GM23338 (cell line): ENCODE results near the gene CHMP6. TPM values are rescaled to one million over a fixed set of nuclear protein-coding genes. Genes with fewer than 3 reads are reported as not detected.
A peak's percentile ranks its signal among the peaks of the same experiment; 100 is the strongest.

Experiments
- ATAC-seq: fragments of 200-7000 bp; cut with Tn5 transposase; 3 replicates; pipeline ENCODE4 v1.9.1; 2020
- DNase-seq: peaks from one replicate; pipeline ENCODE4 v3.0.0-alpha.2; 2015; ENCODE audit warnings: low spot score
- H2AFZ ChIP-seq: fragments of 200-600 bp; sonication (generic); 2 replicates; pipeline ENCODE4 v1.8.0; 2016; ENCODE audit warnings: antibody characterized with exemption, mild to moderate bottlenecking, moderate library complexity
- H3F3A ChIP-seq: fragments of 200-600 bp; sonication (generic); replicated peaks from 2 replicates; pipeline ENCODE4 v1.8.0; 2017; ENCODE audit warnings: antibody characterized with exemption, mixed run types, low read depth
- H3K27ac ChIP-seq: fragments of 200-600 bp; sonication (generic); 2 replicates; pipeline ENCODE4 v1.6.1; 2016; ENCODE audit warnings: low read depth
- H3K27me3 ChIP-seq: fragments of 200-600 bp; sonication (generic); 2 replicates; pipeline ENCODE4 v1.8.0; 2016; ENCODE audit warnings: mild to moderate bottlenecking, mixed run types, moderate library complexity; ENCODE audit not compliant: insufficient read depth
- H3K36me3 ChIP-seq: fragments of 200-600 bp; sonication (generic); 2 replicates; pipeline ENCODE4 v1.8.0; 2016; ENCODE audit warnings: mild to moderate bottlenecking; ENCODE audit not compliant: insufficient read depth
- H3K4me1 ChIP-seq: fragments of 200-600 bp; sonication (generic); 2 replicates; pipeline ENCODE4 v1.8.0; 2016; ENCODE audit warnings: mild to moderate bottlenecking, moderate library complexity; ENCODE audit not compliant: insufficient read depth
- H3K4me2 ChIP-seq: fragments of 200-600 bp; sonication (generic); 2 replicates; pipeline ENCODE4 v1.7.1; 2017; ENCODE audit warnings: mixed run types
- H3K4me3 ChIP-seq: fragments of 200-600 bp; sonication (generic); 2 replicates; pipeline ENCODE4 v1.6.1; 2016; ENCODE audit warnings: mixed run types
- H3K79me2 ChIP-seq: fragments of 200-600 bp; sonication (generic); replicated peaks from 2 replicates; pipeline ENCODE4 v1.8.0; 2017; ENCODE audit warnings: mild to moderate bottlenecking; ENCODE audit not compliant: insufficient read depth
- H3K9me2 ChIP-seq: fragments of 200-600 bp; sonication (generic); 2 replicates; pipeline ENCODE4 v1.8.0; 2017; ENCODE audit not compliant: insufficient read depth
- H4K20me1 ChIP-seq: fragments of 200-600 bp; sonication (generic); replicated peaks from 2 replicates; pipeline ENCODE4 v1.8.0; 2017; ENCODE audit warnings: mild to moderate bottlenecking; ENCODE audit not compliant: insufficient read depth
- H3K27ac Mint-ChIP-seq: 2 replicates; pipeline ENCODE4 v1.8.0; 2020; ENCODE audit warnings: inconsistent platforms, mild to moderate bottlenecking, moderate library complexity, mixed read lengths
- H3K27me3 Mint-ChIP-seq: 3 replicates; pipeline ENCODE4 v1.8.0; 2022; ENCODE audit warnings: low read depth, mild to moderate bottlenecking, moderate library complexity, mixed read lengths, inconsistent platforms; ENCODE audit not compliant: insufficient read depth, poor library complexity
- H3K36me3 Mint-ChIP-seq: 3 replicates; pipeline ENCODE4 v1.8.0; 2021; ENCODE audit warnings: low read depth, mild to moderate bottlenecking, inconsistent platforms, moderate library complexity, mixed read lengths
- H3K4me1 Mint-ChIP-seq: 3 replicates; pipeline ENCODE4 v1.8.0; 2020; ENCODE audit warnings: mild to moderate bottlenecking, inconsistent platforms, mixed read lengths
- H3K4me3 Mint-ChIP-seq: 3 replicates; pipeline ENCODE4 v1.8.0; 2021; ENCODE audit warnings: moderate library complexity, mild to moderate bottlenecking, inconsistent platforms, mixed read lengths
- H3K9me3 Mint-ChIP-seq: 3 replicates; pipeline ENCODE4 v1.8.0; 2020; ENCODE audit warnings: moderate library complexity, mild to moderate bottlenecking, inconsistent platforms, mixed read lengths
- EZH2phosphoT487 ChIP-seq: fragments of 200-600 bp; sonication (generic); IDR thresholded peaks from one replicate; pipeline ENCODE4 v1.8.1; 2018; ENCODE audit warnings: antibody characterized with exemption; ENCODE audit not compliant: unreplicated experiment
- JUNB ChIP-seq: IDR thresholded peaks from one replicate; pipeline ENCODE4 v1.6.1; 2016; ENCODE audit warnings: antibody characterized with exemption; ENCODE audit not compliant: unreplicated experiment
- STAT1 ChIP-seq: IDR thresholded peaks from one replicate; pipeline ENCODE4 v1.6.1; 2016; ENCODE audit warnings: antibody characterized with exemption; ENCODE audit not compliant: unreplicated experiment
- ZNF114 ChIP-seq: fragments of 250-450 bp; sonication (Bioruptor Pico); IDR thresholded peaks from 2 replicates; pipeline ENCODE4 v1.5.0; 2020; ENCODE audit warnings: mild to moderate bottlenecking, moderate library complexity
- polyA plus RNA-seq: library from polyadenylated mRNA; unstranded; fragments of >200 nt; fragmentation: Nextera tagmentation; extraction: Ambion mirVana; gene quantifications from 2 replicates; pipeline ENCODE4 v1.2.1, GENCODE V29; 2016
- total RNA-seq: library from RNA; depleted of rRNA; stranded (reverse); fragments of >200 nt; shearing (Covaris generic); gene quantifications from 2 replicates; pipeline ENCODE4 v1.2.3, GENCODE V29; 2014

The CHMP6 gene
- total and polyA plus RNA-seq, 2 experiments from 2014 or later, result 12.3 to 14.0 TPM

GRCh38 chr17:81018044-81018802, 26.6 kb downstream of the CHMP6 start:
- H2AFZ ChIP-seq, result peak overlapping the region; percentile 96
- ATAC-seq, result no peak; the same call in 1 of the 3 replicates

GRCh38 chr17:81019563-81020442, 28.2 kb downstream of the CHMP6 start:
- H3K4me3 ChIP-seq, result no peak overlapping the region
- Mint-ChIP-seq H3K4me3 (no peak overlapping the region), H3K9me3 (peaks cover 6% of the 10 kb centered on the region; the same call in 1 of the 3 replicates), H3K27ac (no peak overlapping the region), H3K36me3 (no peaks in the 10 kb centered on the region; the same call in 2 of the 3 replicates), H3K4me1 (peaks cover 10% of the 10 kb centered on the region), H3K27me3 (peaks cover 34% of the 10 kb centered on the region)
- peaks cover 19% of the 10 kb centered on the region for H3F3A ChIP-seq
- H3K4me2 ChIP-seq, result no peak overlapping the region
- H3K4me1 ChIP-seq, result peaks cover 3% of the 10 kb centered on the region; the same call in 1 of the 2 replicates
- no peaks in the 10 kb centered on the region for H3K36me3 ChIP-seq
- H4K20me1 ChIP-seq, result no peaks in the 10 kb centered on the region
- DNase-seq, result no peak
- H3K27ac ChIP-seq, result no peak overlapping the region
- 0 out of 2 replicates have a peak, but pooled peaks cover 4% of the 10 kb centered on the region for H3K9me2 ChIP-seq
- TF ChIP-seq JUNB, result no peak
- no peaks in the 10 kb centered on the region for H3K79me2 ChIP-seq
- no peaks in the 10 kb centered on the region for H3K27me3 ChIP-seq
- ATAC-seq, result no peak
- no peak overlapping the region for H2AFZ ChIP-seq

More at GRCh38 chr17:81018044-81018802, 26.6 kb downstream of the CHMP6 start:
- no peak overlapping the region for H3K27ac Mint-ChIP-seq
- Histone ChIP-seq H3K4me3 (no peak overlapping the region), H3K79me2 (no peaks in the 10 kb centered on the region), H3K4me1 (peaks cover 3% of the 10 kb centered on the region; the same call in 1 of the 2 replicates), H3K27ac (peak overlapping the region; percentile 63; the same call in 1 of the 2 replicates), H4K20me1 (no peaks in the 10 kb centered on the region), H3K9me2 (0 out of 2 replicates have a peak, but pooled peaks cover 4% of the 10 kb centered on the region), H3K36me3 (no peaks in the 10 kb centered on the region), H3K27me3 (no peaks in the 10 kb centered on the region), H3F3A (peaks cover 15% of the 10 kb centered on the region), H3K4me2 (0 out of 2 replicates have a peak overlapping the region, but pooled peaks have one; percentile 43)
- no peak for TF ChIP-seq STAT1
- no peak overlapping the region for H3K4me3 Mint-ChIP-seq
- peaks cover 6% of the 10 kb centered on the region; the same call in 1 of the 3 replicates for H3K9me3 Mint-ChIP-seq
- no peak for DNase-seq
- peaks cover 12% of the 10 kb centered on the region for H3K4me1 Mint-ChIP-seq
- no peaks in the 10 kb centered on the region; the same call in 2 of the 3 replicates for H3K36me3 Mint-ChIP-seq
- H3K27me3 Mint-ChIP-seq, result peaks cover 30% of the 10 kb centered on the region

GRCh38 chr17:81020443-81020766, 28.8 kb downstream of the CHMP6 start:
- no peaks in the 10 kb centered on the region for H3K79me2 ChIP-seq
- no peak overlapping the region for H3K4me3 ChIP-seq
- H3K9me2 ChIP-seq, result 0 out of 2 replicates have a peak, but pooled peaks cover 4% of the 10 kb centered on the region
- no peak overlapping the region for H3K27ac ChIP-seq
- no peak overlapping the region for H3K4me3 Mint-ChIP-seq
- peaks cover 6% of the 10 kb centered on the region; the same call in 1 of the 3 replicates for H3K9me3 Mint-ChIP-seq
- peaks cover 19% of the 10 kb centered on the region for H3F3A ChIP-seq
- no peak overlapping the region for H3K27ac Mint-ChIP-seq
- peaks cover 10% of the 10 kb centered on the region for H3K4me1 Mint-ChIP-seq
- no peak overlapping the region for H2AFZ ChIP-seq
- H3K36me3 Mint-ChIP-seq, result no peaks in the 10 kb centered on the region; the same call in 2 of the 3 replicates
- peaks cover 3% of the 10 kb centered on the region; the same call in 1 of the 2 replicates for H3K4me1 ChIP-seq
- no peak for ATAC-seq
- H3K36me3 ChIP-seq, result no peaks in the 10 kb centered on the region
- H3K27me3 Mint-ChIP-seq, result peaks cover 34% of the 10 kb centered on the region
- H3K4me2 ChIP-seq, result no peak overlapping the region
- DNase-seq, result no peak
- no peaks in the 10 kb centered on the region for H4K20me1 ChIP-seq
- no peaks in the 10 kb centered on the region for H3K27me3 ChIP-seq
- TF ChIP-seq EZH2phosphoT487, result no peak
- TF ChIP-seq ZNF114 (CRISPR knock-in tag), result no peak
